Keratinocyte (primary cell): Measurements from ENCODE around the gene TMEM151A. TPM values are rescaled to one million over a fixed set of nuclear protein-coding genes. Genes with fewer than 3 reads are reported as not detected.

Source experiments
- DNase-seq: peaks from one replicate; pipeline ENCODE4 v3.0.0-alpha.2; 2011; ENCODE audit warnings: low read depth, missing footprints, low spot score
- FAIRE-seq: peaks from 2 replicates; lab custom pipeline; 2011; peaks lifted over from hg19 to GRCh38; lab: Jason Lieb, UNC
- H2AFZ ChIP-seq: 2 replicates; pipeline ENCODE4 v1.6.0; 2012; ENCODE audit warnings: low read length, control low read depth, inconsistent platforms; ENCODE audit not compliant: control insufficient read depth
- H3K27ac ChIP-seq: 2 replicates; pipeline ENCODE4 v1.5.1; 2011; ENCODE audit warnings: low read length; ENCODE audit not compliant: control insufficient read depth, insufficient read depth
- H3K27me3 ChIP-seq: 3 replicates; pipeline ENCODE4 v1.6.0; 2011; ENCODE audit warnings: low read length; ENCODE audit not compliant: control insufficient read depth, insufficient read depth; ENCODE audit errors: extremely low read depth
- H3K36me3 ChIP-seq, 2 experiments: 2 replicates in 1 of 2; 3 replicates in 1 of 2; pipeline ENCODE4 v1.5.1; 2011; ENCODE audit warnings: low read length in 2 of 2, mild to moderate bottlenecking in 1 of 2; ENCODE audit not compliant: control insufficient read depth in 2 of 2, insufficient read depth in 2 of 2; ENCODE audit errors: extremely low read depth in 1 of 2
- H3K4me1 ChIP-seq: 3 replicates; pipeline ENCODE4 v1.5.1; 2011; ENCODE audit warnings: low read length; ENCODE audit not compliant: control insufficient read depth, insufficient read depth; ENCODE audit errors: extremely low read depth
- H3K4me2 ChIP-seq: 3 replicates; pipeline ENCODE4 v1.6.0; 2011; ENCODE audit warnings: low read depth, low read length; ENCODE audit not compliant: control insufficient read depth, insufficient read depth; ENCODE audit errors: extremely low read depth
- H3K4me3 ChIP-seq, 3 experiments: fragments of 200-600 bp in 1 of 3; sonication (generic) in 1 of 3; 2 replicates in 2 of 3; 3 replicates in 1 of 3; pipeline ENCODE4 v1.5.1; 2011 to 2016; ENCODE audit warnings: low read length in 3 of 3, mild to moderate bottlenecking in 3 of 3, control low read depth in 2 of 3, inconsistent platforms in 1 of 3, low read depth in 1 of 3, mixed read lengths in 1 of 3, mixed run types in 1 of 3, moderate library complexity in 1 of 3; ENCODE audit not compliant: control insufficient read depth in 2 of 3, insufficient read depth in 2 of 3; ENCODE audit errors: extremely low read depth in 1 of 3
- H3K79me2 ChIP-seq: 2 replicates; pipeline ENCODE4 v1.6.0; 2012; ENCODE audit warnings: low read length; ENCODE audit not compliant: control insufficient read depth, insufficient read depth
- H3K9ac ChIP-seq: 3 replicates; pipeline ENCODE4 v1.6.0; 2011; ENCODE audit warnings: low read length; ENCODE audit not compliant: control insufficient read depth, insufficient read depth; ENCODE audit errors: extremely low read depth
- H3K9me1 ChIP-seq: 3 replicates; pipeline ENCODE4 v1.6.0; 2011; ENCODE audit warnings: low read length; ENCODE audit not compliant: control insufficient read depth, insufficient read depth; ENCODE audit errors: extremely low read depth
- H3K9me3 ChIP-seq: 2 replicates; pipeline ENCODE4 v1.5.1; 2012; ENCODE audit warnings: low read depth, low read length; ENCODE audit not compliant: control insufficient read depth
- H4K20me1 ChIP-seq: 3 replicates; pipeline ENCODE4 v1.6.0; 2011; ENCODE audit warnings: low read length; ENCODE audit not compliant: control insufficient read depth, insufficient read depth; ENCODE audit errors: extremely low read depth
- EZH2 ChIP-seq: IDR thresholded peaks from one replicate; pipeline ENCODE4 v1.6.1; 2012; ENCODE audit warnings: inconsistent platforms, mild to moderate bottlenecking, low read length, moderate library complexity
- dilution Hi-C: fragments of 300-500 bp; cut with MboI; formaldehyde crosslinking; loops from one replicate; pipeline ENCODE4 v1.7.0; 2020; ENCODE audit warnings: low sequenced_read_pairs; ENCODE audit not compliant: extremely low pct_ligation_motif_present
- polyA plus RNA-seq, 5 experiments: library from polyadenylated mRNA; depleted of rRNA in 3 of 5; stranded (reverse) in 3 of 5; stranded (forward) in 1 of 5; unstranded in 1 of 5; fragments of >200 nt; gene quantifications; 1 replicate in 1 of 5; 2 replicates in 3 of 5; 3 replicates in 1 of 5; pipeline versions ENCODE4 v1.2.1 to v1.2.3, GENCODE V29; 2011 to 2012; ENCODE audit warnings: missing spikeins in 2 of 5, low read depth in 1 of 5, low replicate concordance in 1 of 5
- TF ChIP-seq, protein P1 (sequence below), 3 experiments: IDR thresholded peaks in 1 of 3; conservative IDR thresholded peaks in 1 of 3; optimal IDR thresholded peaks in 1 of 3; 2 replicates in 2 of 3; 3 replicates in 1 of 3; pipeline versions ENCODE3 to v1.5.1; 2011; ENCODE audit warnings: low read length in 3 of 3, mild to moderate bottlenecking in 3 of 3, moderate library complexity in 2 of 3, control low read depth in 1 of 3, inconsistent platforms in 1 of 3; ENCODE audit not compliant: insufficient read depth in 2 of 3; ENCODE audit errors: extremely low read depth in 1 of 3

Gene TMEM151A
- polyA plus RNA-seq, 1 donor (not counting 4 experiments of a cell fraction or from before 2014, with no cell fraction given) = not detected

DNA sequence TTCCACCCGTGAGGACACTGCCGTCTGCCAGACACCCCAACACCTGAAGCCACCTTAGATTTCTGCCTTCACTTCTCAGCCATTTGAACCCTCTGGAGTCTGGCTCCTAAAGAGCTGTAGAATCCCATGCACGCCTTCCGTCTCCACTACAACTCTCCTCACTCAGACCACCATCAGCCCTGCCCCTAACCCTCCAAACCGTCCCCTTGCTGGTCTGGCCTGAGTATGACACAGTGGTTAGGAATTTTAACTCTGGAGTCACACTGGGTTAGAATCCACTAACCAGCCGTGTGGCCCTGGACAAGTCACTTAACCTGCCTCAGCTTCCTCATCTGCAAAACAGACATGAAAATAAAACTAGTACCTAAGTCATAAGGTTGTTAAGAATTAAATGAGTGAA is 10.7 kb upstream of the TMEM151A start:
- Histone ChIP-seq H3K9ac (no peak overlapping the region), H3K27me3 (no peaks in the 10 kb centered on the region), H3K36me3 (peaks cover 4 to 14% of the 10 kb centered on the region in 2 experiments), H3K4me1 (no peaks in the 10 kb centered on the region), H3K79me2 (peaks cover 6% of the 10 kb centered on the region), H3K9me3 (no peaks in the 10 kb centered on the region), H3K9me1 (no peaks in the 10 kb centered on the region), H3K27ac (no peak overlapping the region), H2AFZ (no peak overlapping the region), H4K20me1 (peaks cover 10% of the 10 kb centered on the region), H3K4me3 (no peak overlapping the region), H3K4me2 (no peak overlapping the region)
- FAIRE-seq (no peak), DNase-seq (no peak)
- dilution Hi-C loops = no loop called here
- TF ChIP-seq, protein P1, sequence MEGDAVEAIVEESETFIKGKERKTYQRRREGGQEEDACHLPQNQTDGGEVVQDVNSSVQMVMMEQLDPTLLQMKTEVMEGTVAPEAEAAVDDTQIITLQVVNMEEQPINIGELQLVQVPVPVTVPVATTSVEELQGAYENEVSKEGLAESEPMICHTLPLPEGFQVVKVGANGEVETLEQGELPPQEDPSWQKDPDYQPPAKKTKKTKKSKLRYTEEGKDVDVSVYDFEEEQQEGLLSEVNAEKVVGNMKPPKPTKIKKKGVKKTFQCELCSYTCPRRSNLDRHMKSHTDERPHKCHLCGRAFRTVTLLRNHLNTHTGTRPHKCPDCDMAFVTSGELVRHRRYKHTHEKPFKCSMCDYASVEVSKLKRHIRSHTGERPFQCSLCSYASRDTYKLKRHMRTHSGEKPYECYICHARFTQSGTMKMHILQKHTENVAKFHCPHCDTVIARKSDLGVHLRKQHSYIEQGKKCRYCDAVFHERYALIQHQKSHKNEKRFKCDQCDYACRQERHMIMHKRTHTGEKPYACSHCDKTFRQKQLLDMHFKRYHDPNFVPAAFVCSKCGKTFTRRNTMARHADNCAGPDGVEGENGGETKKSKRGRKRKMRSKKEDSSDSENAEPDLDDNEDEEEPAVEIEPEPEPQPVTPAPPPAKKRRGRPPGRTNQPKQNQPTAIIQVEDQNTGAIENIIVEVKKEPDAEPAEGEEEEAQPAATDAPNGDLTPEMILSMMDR (optimal IDR thresholded peaks at IDR 0.05 in 1 of 3, IDR thresholded peaks at IDR 0.05 in 1 of 3, conservative IDR thresholded peaks at IDR 0.05 in 1 of 3; ENCODE audit: extremely low read depth in 1 of 3, insufficient read depth in 2 of 3, low read length in 3 of 3) = no peak
- TF ChIP-seq EZH2 = no peak

DNA sequence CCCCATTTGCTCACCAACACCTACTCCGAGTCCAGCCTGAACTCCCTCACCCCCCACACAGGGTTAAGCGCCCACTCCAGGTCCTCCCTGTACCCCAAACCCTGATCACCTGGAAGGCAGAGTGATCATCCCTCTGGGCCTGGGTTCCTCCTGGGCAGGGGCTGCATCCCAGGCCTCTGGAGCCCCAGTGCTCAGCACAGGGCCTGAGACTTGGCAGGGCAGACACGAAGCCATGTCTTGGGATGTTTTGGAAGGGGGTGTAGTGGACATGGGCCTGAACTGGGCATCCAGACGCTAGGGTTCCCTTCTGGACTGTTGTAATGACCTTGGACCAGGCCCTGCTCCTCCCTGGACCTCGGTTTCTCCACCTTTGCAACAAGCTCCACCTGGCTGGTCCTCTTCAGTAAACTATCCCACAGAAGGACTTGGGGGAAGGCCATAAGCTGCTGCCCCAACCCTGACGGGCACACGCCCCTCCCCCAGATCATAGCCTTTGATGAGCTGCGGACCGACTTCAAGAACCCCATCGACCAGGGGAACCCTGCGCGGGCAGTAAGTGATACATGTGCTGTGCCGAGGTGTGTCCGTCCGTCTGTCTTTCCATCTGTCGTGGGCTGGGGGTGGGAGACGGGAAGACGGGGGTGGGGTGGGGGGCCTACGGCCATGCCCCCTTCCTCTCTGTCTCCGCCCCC is 9.8 kb upstream of the TMEM151A start:
- H3K9ac ChIP-seq = no peak overlapping the region
- no peak for DNase-seq
- no peaks in the 10 kb centered on the region for H3K4me1 ChIP-seq
- no peak overlapping the region for H3K27ac ChIP-seq
- H3K4me3 ChIP-seq = no peak overlapping the region
- H3K79me2 ChIP-seq = peaks cover 10% of the 10 kb centered on the region
- no peaks in the 10 kb centered on the region for H3K9me1 ChIP-seq
- H3K36me3 ChIP-seq = peaks cover 4 to 13% of the 10 kb centered on the region in 2 experiments
- no peak overlapping the region for H3K4me2 ChIP-seq
- peaks cover 10% of the 10 kb centered on the region for H4K20me1 ChIP-seq
- H3K9me3 ChIP-seq = no peaks in the 10 kb centered on the region
- no peak for FAIRE-seq
- no peaks in the 10 kb centered on the region for H3K27me3 ChIP-seq
- H2AFZ ChIP-seq = no peak overlapping the region
- no peak for TF ChIP-seq EZH2
- TF ChIP-seq, protein P1 (optimal IDR thresholded peaks at IDR 0.05 in 1 of 3, IDR thresholded peaks at IDR 0.05 in 1 of 3, conservative IDR thresholded peaks at IDR 0.05 in 1 of 3; ENCODE audit: extremely low read depth in 1 of 3, insufficient read depth in 2 of 3, low read length in 3 of 3) = no peak
- dilution Hi-C loops = no loop called here
